ENCODE results near the gene CYP27A1. TPM values are rescaled to one million over a fixed set of nuclear protein-coding genes. Genes with fewer than 3 reads are reported as not detected.
"Not testable (repeated sequence)": the region's sequence is repeated elsewhere in the genome, so short reads cannot be mapped to it uniquely, and the experiment has no call there.

CYP27A1 gene
- total and polyA plus RNA-seq, 4 donors, result 38.3 to 110 (median 77.1) TPM

GRCh38 chr2:218837495-218837894, 55.5 kb downstream of the CYP27A1 start:
- 90 to 94% methylated on average over 2 of the region's 2 CpGs for WGBS, 2 donors
- peaks cover 0 to 5% (median 3%) of the 10 kb centered on the region in 3 donors for H3K27me3 ChIP-seq (ENCODE audit: control insufficient read depth in 3 of 3, insufficient read depth in 3 of 3, low read length in 2 of 3)
- H3K27ac ChIP-seq (ENCODE audit: low read depth in 1 of 2, low read length in 1 of 2), result no peak overlapping the region
- peaks cover 0 to 4% (median 0%) of the 10 kb centered on the region in 5 donors for H3K4me1 ChIP-seq (ENCODE audit: control insufficient read depth in 5 of 5, insufficient read depth in 5 of 5, low read length in 5 of 5)
- no peak overlapping the region for H3K9ac ChIP-seq (ENCODE audit: insufficient read depth in 1 of 2, low read length in 2 of 2)
- TF ChIP-seq CTCF (IDR thresholded peaks at IDR 0.05; ENCODE audit: control extremely low read depth, extremely low read depth), result no peak
- H3K4me3 ChIP-seq, result no peak overlapping the region
- H3K9me3 ChIP-seq (ENCODE audit: control insufficient read depth in 4 of 4, insufficient read depth in 3 of 4, low read length in 3 of 4), result peaks cover 0 to 6% (median 0%) of the 10 kb centered on the region in 4 donors
- ATAC-seq (ENCODE audit: insufficient read depth, low FRiP score), result no peak
- DNase-seq, result no peak
- no peaks in the 10 kb centered on the region for H3K36me3 ChIP-seq (ENCODE audit: control insufficient read depth in 4 of 4, insufficient read depth in 4 of 4, low read length in 4 of 4)

- H3K9me3 ChIP-seq (ENCODE audit: control insufficient read depth in 4 of 4, insufficient read depth in 3 of 4, low read length in 3 of 4), result peaks cover 0 to 6% (median 0%) of the 10 kb centered on the region in 4 donors
- H3K27ac ChIP-seq (ENCODE audit: low read depth in 1 of 2, low read length in 1 of 2), result no peak overlapping the region
- ATAC-seq (ENCODE audit: insufficient read depth, low FRiP score) (no peak), DNase-seq (no peak)
- no peaks in the 10 kb centered on the region for H3K4me1 ChIP-seq (ENCODE audit: control insufficient read depth in 5 of 5, insufficient read depth in 5 of 5, low read length in 5 of 5)
- H3K4me3 ChIP-seq, result no peak overlapping the region
- no peak overlapping the region for H3K9ac ChIP-seq (ENCODE audit: insufficient read depth in 1 of 2, low read length in 2 of 2)
- peaks cover 0 to 5% (median 0%) of the 10 kb centered on the region in 3 donors for H3K27me3 ChIP-seq (ENCODE audit: control insufficient read depth in 3 of 3, insufficient read depth in 3 of 3, low read length in 2 of 3)
- no peaks in the 10 kb centered on the region for H3K36me3 ChIP-seq (ENCODE audit: control insufficient read depth in 4 of 4, insufficient read depth in 4 of 4, low read length in 4 of 4)
- 50 to 53% methylated on average over 4 of the region's 4 CpGs for WGBS, 2 donors
- TF ChIP-seq CTCF (IDR thresholded peaks at IDR 0.05; ENCODE audit: control extremely low read depth, extremely low read depth), result no peak
Observed at GRCh38 chr2:218839430-218839829, 57.5 kb downstream of the CYP27A1 start.

GRCh38 chr2:218839888-218840287, 57.9 kb downstream of the CYP27A1 start:
- DNase-seq (no peak), ATAC-seq (ENCODE audit: insufficient read depth, low FRiP score) (no peak)
- peaks cover 0 to 5% (median 0%) of the 10 kb centered on the region in 3 donors for H3K27me3 ChIP-seq (ENCODE audit: control insufficient read depth in 3 of 3, insufficient read depth in 3 of 3, low read length in 2 of 3)
- H3K4me1 ChIP-seq (ENCODE audit: control insufficient read depth in 5 of 5, insufficient read depth in 5 of 5, low read length in 5 of 5), result no peaks in the 10 kb centered on the region
- H3K9me3 ChIP-seq (ENCODE audit: control insufficient read depth in 4 of 4, insufficient read depth in 3 of 4, low read length in 3 of 4), result peaks cover 0 to 6% (median 0%) of the 10 kb centered on the region in 4 donors
- WGBS, 2 donors, result 44 to 67% methylated on average over 1 of the region's 1 CpG
- H3K9ac ChIP-seq (ENCODE audit: insufficient read depth in 1 of 2, low read length in 2 of 2), result no peak overlapping the region
- no peak overlapping the region for H3K4me3 ChIP-seq
- TF ChIP-seq CTCF (IDR thresholded peaks at IDR 0.05; ENCODE audit: control extremely low read depth, extremely low read depth), result no peak
- H3K27ac ChIP-seq (ENCODE audit: low read depth in 1 of 2, low read length in 1 of 2), result no peak overlapping the region
- H3K36me3 ChIP-seq (ENCODE audit: control insufficient read depth in 4 of 4, insufficient read depth in 4 of 4, low read length in 4 of 4), result no peaks in the 10 kb centered on the region

- H3K4me1 ChIP-seq (ENCODE audit: control insufficient read depth in 5 of 5, insufficient read depth in 5 of 5, low read length in 5 of 5); H3K27ac ChIP-seq (ENCODE audit: low read depth in 1 of 2, low read length in 1 of 2); ATAC-seq (ENCODE audit: insufficient read depth, low FRiP score); H3K9me3 ChIP-seq (ENCODE audit: control insufficient read depth in 4 of 4, insufficient read depth in 3 of 4, low read length in 3 of 4); DNase-seq; H3K27me3 ChIP-seq (ENCODE audit: control insufficient read depth in 3 of 3, insufficient read depth in 3 of 3, low read length in 2 of 3); H3K36me3 ChIP-seq (ENCODE audit: control insufficient read depth in 4 of 4, insufficient read depth in 4 of 4, low read length in 4 of 4); H3K4me3 ChIP-seq; H3K9ac ChIP-seq (ENCODE audit: insufficient read depth in 1 of 2, low read length in 2 of 2): not testable (repeated sequence)
- WGBS, 2 donors, result 52 to 78% methylated on average over 5 of the region's 5 CpGs
Observed at GRCh38 chr2:218844334-218844733, 62.4 kb downstream of the CYP27A1 start.

- 71 to 83% methylated on average over 10 to 18 of the region's 18 CpGs for WGBS, 2 donors
- H3K27ac ChIP-seq (ENCODE audit: low read depth in 1 of 2, low read length in 1 of 2); ATAC-seq (ENCODE audit: insufficient read depth, low FRiP score); H3K9ac ChIP-seq (ENCODE audit: insufficient read depth in 1 of 2, low read length in 2 of 2); H3K4me3 ChIP-seq; H3K27me3 ChIP-seq (ENCODE audit: control insufficient read depth in 3 of 3, insufficient read depth in 3 of 3, low read length in 2 of 3); H3K9me3 ChIP-seq (ENCODE audit: control insufficient read depth in 4 of 4, insufficient read depth in 3 of 4, low read length in 3 of 4); H3K4me1 ChIP-seq (ENCODE audit: control insufficient read depth in 5 of 5, insufficient read depth in 5 of 5, low read length in 5 of 5); DNase-seq; H3K36me3 ChIP-seq (ENCODE audit: control insufficient read depth in 4 of 4, insufficient read depth in 4 of 4, low read length in 4 of 4): not testable (repeated sequence)
Observed at GRCh38 chr2:218846963-218847362, 65.0 kb downstream of the CYP27A1 start.

All from lung (tissue), 12 donors.